MCF 10A (cell line): ENCODE data around the gene CLPTM1. TPM values are rescaled to one million over a fixed set of nuclear protein-coding genes. Genes with fewer than 3 reads are reported as not detected.

Experiments used
- BruUV-seq: library from RNA; stranded (reverse); fragments of 400-500 nt; replicated peaks from 2 replicates; lab custom pipeline; 2021; lab: Mats Ljungman, UMichigan
- CTCF ChIA-PET: fragments of 300-600 bp; sonication (Branson Sonifier 250); formaldehyde crosslinking; extraction: SDS; loops from one replicate; lab custom pipeline; 2021; ENCODE audit warnings: antibody characterized with exemption, inconsistent platforms; lab: Yijun Ruan, JAX
- POLR2A ChIA-PET: fragments of 300-600, 350-650 bp; sonication (Branson Sonifier 250); formaldehyde crosslinking; extraction: SDS; loops from one replicate; lab custom pipeline; 2020; ENCODE audit warnings: antibody characterized with exemption, inconsistent platforms; lab: Yijun Ruan, JAX
- DNase-seq: peaks from one replicate; pipeline ENCODE4 v3.0.0-alpha.2; 2018; ENCODE audit not compliant: unreplicated experiment
- H3K27ac Mint-ChIP-seq: one replicate; pipeline ENCODE4 v1.8.0; 2022; ENCODE audit warnings: mild to moderate bottlenecking, low read depth, mixed read lengths; ENCODE audit not compliant: unreplicated experiment
- H3K27me3 Mint-ChIP-seq: one replicate; pipeline ENCODE4 v1.8.0; 2022; ENCODE audit warnings: mixed read lengths; ENCODE audit not compliant: insufficient read depth, unreplicated experiment
- H3K36me3 Mint-ChIP-seq: one replicate; pipeline ENCODE4 v1.8.0; 2022; ENCODE audit warnings: mild to moderate bottlenecking, moderate library complexity, mixed read lengths; ENCODE audit not compliant: insufficient read depth, unreplicated experiment
- H3K4me1 Mint-ChIP-seq: one replicate; pipeline ENCODE4 v1.8.0; 2022; ENCODE audit warnings: mixed read lengths; ENCODE audit not compliant: insufficient read depth, unreplicated experiment
- H3K4me3 Mint-ChIP-seq: one replicate; pipeline ENCODE4 v1.8.0; 2022; ENCODE audit warnings: mild to moderate bottlenecking, moderate library complexity, mixed read lengths; ENCODE audit not compliant: unreplicated experiment
- H3K9me3 Mint-ChIP-seq: one replicate; pipeline ENCODE4 v1.8.0; 2022; ENCODE audit warnings: mixed read lengths; ENCODE audit not compliant: unreplicated experiment
- intact Hi-C: fragments of 100-400 bp; cut with micrococcal nuclease; formaldehyde crosslinking; loops from 2 replicates; pipeline ENCODE4 v1.14.1; 2022
- total RNA-seq: library from RNA; stranded (reverse); gene quantifications from 2 replicates; pipeline ENCODE4 v1.2.3, GENCODE V29; 2022
- TF ChIP-seq, protein P1 (sequence below): fragments of 200-600 bp; IDR thresholded peaks from one replicate; pipeline ENCODE4 v1.8.0; 2022; ENCODE audit warnings: antibody characterized with exemption, mild to moderate bottlenecking; ENCODE audit not compliant: unreplicated experiment

Gene CLPTM1
- total RNA-seq, 1 experiment from 2014 or later: 101 TPM

DNA sequence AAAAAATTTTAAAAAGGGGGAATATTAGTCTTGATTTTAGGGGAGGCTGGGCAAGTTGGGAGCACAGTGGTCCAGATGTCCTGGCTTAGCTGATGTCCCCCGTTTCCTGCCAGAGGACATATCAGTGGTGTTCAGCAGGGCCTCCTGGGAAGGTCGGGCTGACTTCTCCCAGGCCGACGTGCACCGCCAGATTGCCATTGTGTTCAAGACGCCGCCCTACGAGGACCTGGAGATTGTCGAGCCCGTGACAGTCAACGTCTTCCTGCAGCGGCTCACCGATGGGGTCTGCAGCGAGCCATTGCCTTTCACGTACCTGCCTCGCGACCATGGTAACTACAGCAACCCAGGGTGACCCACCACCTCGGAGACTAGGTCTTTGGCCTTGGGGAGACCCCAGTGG is 77.2 kb downstream of the CLPTM1 start:
- Mint-ChIP-seq H3K27ac (peak overlapping the region; percentile 61), H3K4me3 (no peak overlapping the region), H3K9me3 (no peaks in the 10 kb centered on the region), H3K36me3 (peaks cover 78% of the 10 kb centered on the region), H3K4me1 (no peaks in the 10 kb centered on the region), H3K27me3 (no peaks in the 10 kb centered on the region)
- POLR2A ChIA-PET: interaction anchor here (0.9 kb wide), 1 partner anchor 77 kb away, joined by 3 read pairs; the partner anchor contains the start of gene CLPTM1
- TF ChIP-seq, protein P1, sequence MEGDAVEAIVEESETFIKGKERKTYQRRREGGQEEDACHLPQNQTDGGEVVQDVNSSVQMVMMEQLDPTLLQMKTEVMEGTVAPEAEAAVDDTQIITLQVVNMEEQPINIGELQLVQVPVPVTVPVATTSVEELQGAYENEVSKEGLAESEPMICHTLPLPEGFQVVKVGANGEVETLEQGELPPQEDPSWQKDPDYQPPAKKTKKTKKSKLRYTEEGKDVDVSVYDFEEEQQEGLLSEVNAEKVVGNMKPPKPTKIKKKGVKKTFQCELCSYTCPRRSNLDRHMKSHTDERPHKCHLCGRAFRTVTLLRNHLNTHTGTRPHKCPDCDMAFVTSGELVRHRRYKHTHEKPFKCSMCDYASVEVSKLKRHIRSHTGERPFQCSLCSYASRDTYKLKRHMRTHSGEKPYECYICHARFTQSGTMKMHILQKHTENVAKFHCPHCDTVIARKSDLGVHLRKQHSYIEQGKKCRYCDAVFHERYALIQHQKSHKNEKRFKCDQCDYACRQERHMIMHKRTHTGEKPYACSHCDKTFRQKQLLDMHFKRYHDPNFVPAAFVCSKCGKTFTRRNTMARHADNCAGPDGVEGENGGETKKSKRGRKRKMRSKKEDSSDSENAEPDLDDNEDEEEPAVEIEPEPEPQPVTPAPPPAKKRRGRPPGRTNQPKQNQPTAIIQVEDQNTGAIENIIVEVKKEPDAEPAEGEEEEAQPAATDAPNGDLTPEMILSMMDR: no peak
- no TSS peak for BruUV-seq
- DNase-seq: no peak
- intact Hi-C loops: no loop called here
- CTCF ChIA-PET: interaction anchor here (0.6 to 2.9 kb wide), 2 partner anchors 27 to 33 kb away, joined by 3 to 8 read pairs; no protein-coding TSS in a partner anchor

DNA sequence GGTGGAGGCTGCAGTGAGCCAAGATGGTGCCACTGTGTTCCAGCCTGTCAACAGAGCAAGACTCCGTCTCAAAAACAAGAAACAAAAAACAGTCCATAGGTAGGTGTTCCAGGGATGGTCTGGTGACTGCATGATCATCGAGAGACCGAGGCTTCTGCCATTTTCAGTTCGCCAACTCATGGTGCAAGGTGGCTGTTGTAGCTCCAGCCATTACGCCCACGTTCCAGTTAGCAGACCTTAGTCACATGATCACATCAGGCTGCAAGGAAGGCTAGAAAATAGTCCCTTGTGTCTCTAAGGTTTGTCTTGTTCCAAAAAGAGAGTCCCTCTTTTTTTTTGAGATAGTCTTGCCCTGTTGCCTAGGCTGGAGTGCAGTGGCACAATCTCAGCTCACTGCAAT is 80.6 kb downstream of the CLPTM1 start:
- Mint-ChIP-seq H3K27ac (no peak overlapping the region), H3K27me3 (no peaks in the 10 kb centered on the region), H3K36me3 (peaks cover 65% of the 10 kb centered on the region), H3K4me1 (peaks cover 11% of the 10 kb centered on the region), H3K4me3 (no peak overlapping the region), H3K9me3 (no peaks in the 10 kb centered on the region)
- ChIA-PET POLR2A (interaction anchor here (0.7 kb wide), 1 partner anchor 369 kb away, joined by 3 read pairs; no protein-coding TSS in a partner anchor), CTCF (no interaction called here)
- TF ChIP-seq, protein P1: no peak
- DNase-seq: no peak
- intact Hi-C loops: no loop called here
- BruUV-seq: no TSS peak

DNA sequence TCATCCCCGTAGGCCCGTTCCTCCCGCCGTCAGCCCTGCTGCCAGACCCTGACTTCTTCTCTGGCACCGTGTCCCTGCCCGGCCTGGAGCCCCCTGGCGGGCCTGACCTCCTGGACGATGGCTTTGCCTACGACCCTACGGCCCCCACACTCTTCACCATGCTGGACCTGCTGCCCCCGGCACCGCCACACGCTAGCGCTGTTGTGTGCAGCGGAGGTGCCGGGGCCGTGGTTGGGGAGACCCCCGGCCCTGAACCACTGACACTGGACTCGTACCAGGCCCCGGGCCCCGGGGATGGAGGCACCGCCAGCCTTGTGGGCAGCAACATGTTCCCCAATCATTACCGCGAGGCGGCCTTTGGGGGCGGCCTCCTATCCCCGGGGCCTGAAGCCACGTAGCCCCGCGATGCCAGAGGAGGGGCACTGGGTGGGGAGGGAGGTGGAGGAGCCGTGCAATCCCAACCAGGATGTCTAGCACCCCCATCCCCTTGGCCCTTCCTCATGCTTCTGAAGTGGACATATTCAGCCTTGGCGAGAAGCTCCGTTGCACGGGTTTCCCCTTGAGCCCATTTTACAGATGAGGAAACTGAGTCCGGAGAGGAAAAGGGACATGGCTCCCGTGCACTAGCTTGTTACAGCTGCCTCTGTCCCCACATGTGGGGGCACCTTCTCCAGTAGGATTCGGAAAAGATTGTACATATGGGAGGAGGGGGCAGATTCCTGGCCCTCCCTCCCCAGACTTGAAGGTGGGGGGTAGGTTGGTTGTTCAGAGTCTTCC is 82.4 kb downstream of the CLPTM1 start:
- peak overlapping the region; percentile 33 for H3K27ac Mint-ChIP-seq
- DNase-seq: no peak
- TF ChIP-seq, protein P1: no peak
- H3K36me3 Mint-ChIP-seq: peaks cover 68% of the 10 kb centered on the region
- no peaks in the 10 kb centered on the region for H3K9me3 Mint-ChIP-seq
- H3K27me3 Mint-ChIP-seq: no peaks in the 10 kb centered on the region
- CTCF ChIA-PET: interaction anchor here (0.9 kb wide), 1 partner anchor 211 kb away, joined by 6 read pairs; no protein-coding TSS in a partner anchor
- no peak overlapping the region for H3K4me3 Mint-ChIP-seq
- intact Hi-C loops: no loop called here
- peaks cover 22% of the 10 kb centered on the region for H3K4me1 Mint-ChIP-seq
- POLR2A ChIA-PET: interaction anchor here (1.6 to 3.1 kb wide), 5 partner anchors 10 to 42 kb away, joined by 5 to 27 read pairs (median 19); partner anchors contain the start of genes GEMIN7, RELB and ZNF296
- BruUV-seq: no TSS peak
